ENCODE measurements around the gene GPR87.

GPR87 gene

GRCh38 chr3:151301787-151302186, 14.8 kb downstream of the GPR87 start:
- Histone ChIP-seq H3K79me2 (ENCODE audit: insufficient read depth, low read length) (no peaks in the 10 kb centered on the region), H3K36me3 (ENCODE audit: insufficient read depth, low read length) (no peaks in the 10 kb centered on the region), H3K4me2 (ENCODE audit: insufficient read depth, low read length) (no peak overlapping the region), H3K27ac (ENCODE audit: low read length) (no peak overlapping the region), H3K4me1 (ENCODE audit: insufficient read depth, low read length) (no peaks in the 10 kb centered on the region), H4K20me1 (ENCODE audit: insufficient read depth, low read length) (no peaks in the 10 kb centered on the region), H3K9me3 (ENCODE audit: insufficient read depth, low read length, severe bottlenecking) (no peaks in the 10 kb centered on the region), H3K27me3 (ENCODE audit: insufficient read depth, low read length, poor library complexity) (no peaks in the 10 kb centered on the region), H3K9ac (ENCODE audit: low read depth, low read length) (no peak overlapping the region), H3K4me3 (ENCODE audit: low read depth in 1 of 2, low read length in 2 of 2) (no peak overlapping the region), H2AFZ (ENCODE audit: low read depth, low read length) (no peak overlapping the region)
- ATAC-seq (ENCODE audit: insufficient read depth, low read depth): no peak
- no peak for DNase-seq
- TF ChIP-seq EZH2 (IDR thresholded peaks at IDR 0.05; ENCODE audit: borderline replicate concordance, low read depth, low read length, severe bottlenecking): no peak
- TF ChIP-seq CTCF (IDR thresholded peaks at IDR 0.05; ENCODE audit: borderline replicate concordance, extremely low read depth, low read length, poor library complexity, severe bottlenecking): no peak

- H3K4me2 ChIP-seq (ENCODE audit: insufficient read depth, low read length): no peak overlapping the region
- H3K27ac ChIP-seq (ENCODE audit: low read length): no peak overlapping the region
- no peak for DNase-seq
- TF ChIP-seq CTCF (IDR thresholded peaks at IDR 0.05; ENCODE audit: borderline replicate concordance, extremely low read depth, low read length, poor library complexity, severe bottlenecking) (no peak), EZH2 (IDR thresholded peaks at IDR 0.05; ENCODE audit: borderline replicate concordance, low read depth, low read length, severe bottlenecking) (no peak)
- no peaks in the 10 kb centered on the region for H4K20me1 ChIP-seq (ENCODE audit: insufficient read depth, low read length)
- H3K4me1 ChIP-seq (ENCODE audit: insufficient read depth, low read length): no peaks in the 10 kb centered on the region
- no peaks in the 10 kb centered on the region for H3K79me2 ChIP-seq (ENCODE audit: insufficient read depth, low read length)
- H3K36me3 ChIP-seq (ENCODE audit: insufficient read depth, low read length): no peaks in the 10 kb centered on the region
- no peaks in the 10 kb centered on the region for H3K27me3 ChIP-seq (ENCODE audit: insufficient read depth, low read length, poor library complexity)
- ATAC-seq (ENCODE audit: insufficient read depth, low read depth): no peak
- no peak overlapping the region for H2AFZ ChIP-seq (ENCODE audit: low read depth, low read length)
- H3K4me3 ChIP-seq (ENCODE audit: low read depth in 1 of 2, low read length in 2 of 2): no peak overlapping the region
- H3K9me3 ChIP-seq (ENCODE audit: insufficient read depth, low read length, severe bottlenecking): no peaks in the 10 kb centered on the region
- no peak overlapping the region for H3K9ac ChIP-seq (ENCODE audit: low read depth, low read length)
These were observed 16.1 kb downstream of the GPR87 start for GRCh38 chr3:151300539-151300938.

GRCh38 chr3:151299006-151299405, 17.6 kb downstream of the GPR87 start:
- no peak for TF ChIP-seq EZH2 (IDR thresholded peaks at IDR 0.05; ENCODE audit: borderline replicate concordance, low read depth, low read length, severe bottlenecking)
- TF ChIP-seq CTCF (IDR thresholded peaks at IDR 0.05; ENCODE audit: borderline replicate concordance, extremely low read depth, low read length, poor library complexity, severe bottlenecking): no peak
- no peak for ATAC-seq (ENCODE audit: insufficient read depth, low read depth)

GRCh38 chr3:151297429-151297828, 19.2 kb downstream of the GPR87 start:
- no peaks in the 10 kb centered on the region for H3K79me2 ChIP-seq (ENCODE audit: insufficient read depth, low read length)
- no peak overlapping the region for H2AFZ ChIP-seq (ENCODE audit: low read depth, low read length)
- H4K20me1 ChIP-seq (ENCODE audit: insufficient read depth, low read length): no peaks in the 10 kb centered on the region
- no peaks in the 10 kb centered on the region for H3K27me3 ChIP-seq (ENCODE audit: insufficient read depth, low read length, poor library complexity)
- no peaks in the 10 kb centered on the region for H3K9me3 ChIP-seq (ENCODE audit: insufficient read depth, low read length, severe bottlenecking)
- no peak overlapping the region for H3K9ac ChIP-seq (ENCODE audit: low read depth, low read length)
- H3K4me1 ChIP-seq (ENCODE audit: insufficient read depth, low read length): no peaks in the 10 kb centered on the region
- H3K36me3 ChIP-seq (ENCODE audit: insufficient read depth, low read length): no peaks in the 10 kb centered on the region
- no peak overlapping the region for H3K4me3 ChIP-seq (ENCODE audit: low read depth in 1 of 2, low read length in 2 of 2)
- ATAC-seq (ENCODE audit: insufficient read depth, low read depth): no peak
- DNase-seq: no peak
- no peak overlapping the region for H3K27ac ChIP-seq (ENCODE audit: low read length)
- no peak overlapping the region for H3K4me2 ChIP-seq (ENCODE audit: insufficient read depth, low read length)
- TF ChIP-seq CTCF (IDR thresholded peaks at IDR 0.05; ENCODE audit: borderline replicate concordance, extremely low read depth, low read length, poor library complexity, severe bottlenecking): no peak
- TF ChIP-seq EZH2 (IDR thresholded peaks at IDR 0.05; ENCODE audit: borderline replicate concordance, low read depth, low read length, severe bottlenecking): no peak

More at GRCh38 chr3:151299006-151299405, 17.6 kb downstream of the GPR87 start:
- Histone ChIP-seq H2AFZ (ENCODE audit: low read depth, low read length) (no peak overlapping the region), H3K36me3 (ENCODE audit: insufficient read depth, low read length) (no peaks in the 10 kb centered on the region), H3K27ac (ENCODE audit: low read length) (no peak overlapping the region), H4K20me1 (ENCODE audit: insufficient read depth, low read length) (no peaks in the 10 kb centered on the region), H3K79me2 (ENCODE audit: insufficient read depth, low read length) (no peaks in the 10 kb centered on the region), H3K27me3 (ENCODE audit: insufficient read depth, low read length, poor library complexity) (no peaks in the 10 kb centered on the region), H3K4me3 (ENCODE audit: low read depth in 1 of 2, low read length in 2 of 2) (no peak overlapping the region), H3K4me2 (ENCODE audit: insufficient read depth, low read length) (no peak overlapping the region), H3K9me3 (ENCODE audit: insufficient read depth, low read length, severe bottlenecking) (no peaks in the 10 kb centered on the region), H3K4me1 (ENCODE audit: insufficient read depth, low read length) (no peaks in the 10 kb centered on the region), H3K9ac (ENCODE audit: low read depth, low read length) (no peak overlapping the region)
- no peak for DNase-seq
